ENCODE results near the gene CPZ. TPM values are rescaled to one million over a fixed set of nuclear protein-coding genes. Genes with fewer than 3 reads are reported as not detected.

CPZ gene
- total and polyA plus RNA-seq, 2 of the 4 experiments (the other 2 are of a cell fraction): 0.90 to 10.3 TPM

DNA sequence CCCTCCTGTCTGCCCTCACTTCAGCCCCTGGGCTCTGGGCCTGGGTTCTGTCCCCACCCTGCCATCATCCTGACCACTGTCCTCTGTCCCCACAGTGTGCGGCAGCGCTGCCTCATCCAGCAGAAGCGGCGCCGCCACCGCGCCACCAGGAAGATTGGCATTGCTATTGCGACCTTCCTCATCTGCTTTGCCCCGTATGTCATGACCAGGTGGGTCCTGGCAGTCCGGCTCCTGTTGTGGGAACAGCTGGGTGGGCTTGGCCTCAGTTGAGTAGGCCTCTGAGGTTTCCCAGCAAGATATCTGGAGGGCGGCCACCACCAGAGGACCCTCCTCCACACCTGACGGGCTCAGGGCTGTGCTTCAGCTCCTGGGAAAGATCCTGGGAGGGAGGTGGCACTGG is 10.1 kb upstream of the CPZ start:
- H3K4me1 ChIP-seq (ENCODE audit: control insufficient read depth, insufficient read depth, low read length): no peaks in the 10 kb centered on the region
- H3K23ac ChIP-seq (ENCODE audit: low read depth, low read length): no peak overlapping the region
- no peak overlapping the region for H3K4ac ChIP-seq (ENCODE audit: low read depth, low read length)
- no peaks in the 10 kb centered on the region for H3K36me3 ChIP-seq (ENCODE audit: control insufficient read depth, insufficient read depth, low read length)
- H3K79me1 ChIP-seq (ENCODE audit: low read depth in 1 of 2, low read length in 2 of 2): no peaks in the 10 kb centered on the region
- no peak overlapping the region for H2BK120ac ChIP-seq (ENCODE audit: low read depth, low read length)
- ATAC-seq (ENCODE audit: low read depth) (no peak), DNase-seq (no peak)
- H2AFZ ChIP-seq (replicated peaks; ENCODE audit: low read length, poor library complexity): no peak overlapping the region
- no peak overlapping the region for H4K91ac ChIP-seq (ENCODE audit: insufficient read depth, low read depth, low read length)
- intact Hi-C loops (cut with micrococcal nuclease): no loop called here
- H3K9me1 ChIP-seq (ENCODE audit: insufficient read depth, low read length): no peaks in the 10 kb centered on the region
- dilution Hi-C loops (cut with HindIII; ENCODE audit: low sequenced_read_pairs, unreplicated experiment): no loop called here
- POLR2A ChIA-PET (ENCODE audit: unreplicated experiment): no interaction called here
- TF ChIP-seq FOS (IDR thresholded peaks at IDR 0.05; ENCODE audit: low read depth, low read length): no peak
- TF ChIP-seq RAD21 (IDR thresholded peaks at IDR 0.05; ENCODE audit: low read length): no peak
- TF ChIP-seq MAFK (IDR thresholded peaks at IDR 0.05; ENCODE audit: low read depth, low read length): no peak
- TF ChIP-seq POLR2A (IDR thresholded peaks at IDR 0.05; ENCODE audit: low read depth, low read length): no peak
- no peak for TF ChIP-seq MXI1 (IDR thresholded peaks at IDR 0.05; ENCODE audit: borderline replicate concordance, low read depth, low read length)
- TF ChIP-seq SMC3 (IDR thresholded peaks at IDR 0.05; ENCODE audit: low read depth, low read length): no peak
- TF ChIP-seq RCOR1 (IDR thresholded peaks at IDR 0.05; ENCODE audit: insufficient replicate concordance, low read length): no peak
- TF ChIP-seq, protein P1, sequence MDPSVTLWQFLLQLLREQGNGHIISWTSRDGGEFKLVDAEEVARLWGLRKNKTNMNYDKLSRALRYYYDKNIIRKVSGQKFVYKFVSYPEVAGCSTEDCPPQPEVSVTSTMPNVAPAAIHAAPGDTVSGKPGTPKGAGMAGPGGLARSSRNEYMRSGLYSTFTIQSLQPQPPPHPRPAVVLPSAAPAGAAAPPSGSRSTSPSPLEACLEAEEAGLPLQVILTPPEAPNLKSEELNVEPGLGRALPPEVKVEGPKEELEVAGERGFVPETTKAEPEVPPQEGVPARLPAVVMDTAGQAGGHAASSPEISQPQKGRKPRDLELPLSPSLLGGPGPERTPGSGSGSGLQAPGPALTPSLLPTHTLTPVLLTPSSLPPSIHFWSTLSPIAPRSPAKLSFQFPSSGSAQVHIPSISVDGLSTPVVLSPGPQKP (IDR thresholded peaks at IDR 0.05; ENCODE audit: borderline replicate concordance, low read depth, low read length): no peak
- no peak overlapping the region for H3K4me2 ChIP-seq (ENCODE audit: low read depth, low read length)
- H3K9me3 ChIP-seq (ENCODE audit: control insufficient read depth, insufficient read depth, low read length): no peaks in the 10 kb centered on the region; the same call in 1 of the 2 replicates
- H3K56ac ChIP-seq (ENCODE audit: extremely low read depth, insufficient read depth, low read length): no peak overlapping the region
- H3K9ac ChIP-seq (ENCODE audit: low read depth, low read length): no peak overlapping the region
- no peak overlapping the region for H2BK20ac ChIP-seq (ENCODE audit: low read depth, low read length)
- no peak overlapping the region for H4K8ac ChIP-seq (ENCODE audit: low read depth in 2 of 2, low read length in 2 of 2)
- no peak overlapping the region for H3K18ac ChIP-seq (ENCODE audit: low read depth, low read length)
- H2AK5ac ChIP-seq (ENCODE audit: low read depth, low read length): no peak overlapping the region
- no peak overlapping the region for H3K27ac ChIP-seq (ENCODE audit: insufficient read depth, low read length)
- H3K4me3 ChIP-seq (ENCODE audit: insufficient read depth, low read depth, low read length): no peak overlapping the region
- no peak overlapping the region for H2BK5ac ChIP-seq (ENCODE audit: low read depth, low read length, poor library complexity, severe bottlenecking)
- in situ Hi-C loops (cut with MboI; ENCODE audit: low sequenced_read_pairs): no loop called here
- H2AK9ac ChIP-seq (replicated peaks; ENCODE audit: low read depth, low read length, poor library complexity): no peak overlapping the region
- H2BK15ac ChIP-seq (ENCODE audit: low read depth, low read length): no peak overlapping the region
- H3K14ac ChIP-seq (replicated peaks; ENCODE audit: low read depth, low read length): no peak overlapping the region
- peaks cover 74% of the 10 kb centered on the region for H3K27me3 ChIP-seq (ENCODE audit: control insufficient read depth, insufficient read depth, low read length)
- CTCF ChIA-PET: no interaction called here
- BruUV-seq (replicated peaks): no TSS peak
- 100% methylated on average over 4 of the region's 12 CpGs; no CpG with 5 or more reads in 1 of the 2 experiments for WGBS, 2 experiments (ENCODE audit: extremely low coverage in 2 of 2, insufficient read length in 1 of 2)
- no peaks in the 10 kb centered on the region; the same call in 1 of the 2 replicates for H4K20me1 ChIP-seq (ENCODE audit: insufficient read depth, low read length)
- no peak overlapping the region for H4K5ac ChIP-seq (ENCODE audit: low read depth, low read length)
